GM18517 (cell line): ENCODE measurements around the gene SCAPER.
"Not testable (repeated sequence)": the region's sequence is repeated elsewhere in the genome, so short reads cannot be mapped to it uniquely, and the experiment has no call there.

ENCODE experiments used
- ATAC-seq: cut with Tn5 transposase; IDR thresholded peaks from one replicate; pipeline ENCODE4 v1.9.1; 2021; ENCODE audit warnings: mild to moderate bottlenecking, moderate library complexity; ENCODE audit not compliant: unreplicated experiment

The SCAPER gene

DNA sequence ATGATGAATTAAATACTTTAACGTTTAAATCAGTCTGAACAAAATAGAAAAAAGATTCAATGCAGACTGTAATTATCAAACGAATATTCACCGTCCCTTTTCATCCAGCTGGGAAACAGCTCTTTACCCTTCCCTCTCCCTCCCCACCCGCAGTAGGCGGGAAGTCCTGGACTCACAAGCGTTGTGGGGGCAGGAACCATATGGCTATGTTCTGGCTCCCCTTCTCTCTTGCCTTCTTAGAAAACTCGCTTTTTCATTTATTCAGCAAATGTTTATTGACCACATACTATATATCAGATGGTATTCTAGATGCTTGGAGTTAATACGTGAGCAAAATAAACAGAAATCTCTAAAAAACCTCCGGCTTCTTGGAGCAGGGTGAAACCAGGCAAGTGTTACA lies 715 bp upstream of the SCAPER start:
- ATAC-seq, result no peak

- ATAC-seq, result peak; percentile 17
Measured at GRCh38 chr15:76904461-76905012, 603 bp downstream of the SCAPER start.

- ATAC-seq, result no peak
Measured at GRCh38 chr15:76903251-76903681, 1.9 kb downstream of the SCAPER start.

- no peak for ATAC-seq
Measured at GRCh38 chr15:76901965-76902364, 3.2 kb downstream of the SCAPER start.

DNA sequence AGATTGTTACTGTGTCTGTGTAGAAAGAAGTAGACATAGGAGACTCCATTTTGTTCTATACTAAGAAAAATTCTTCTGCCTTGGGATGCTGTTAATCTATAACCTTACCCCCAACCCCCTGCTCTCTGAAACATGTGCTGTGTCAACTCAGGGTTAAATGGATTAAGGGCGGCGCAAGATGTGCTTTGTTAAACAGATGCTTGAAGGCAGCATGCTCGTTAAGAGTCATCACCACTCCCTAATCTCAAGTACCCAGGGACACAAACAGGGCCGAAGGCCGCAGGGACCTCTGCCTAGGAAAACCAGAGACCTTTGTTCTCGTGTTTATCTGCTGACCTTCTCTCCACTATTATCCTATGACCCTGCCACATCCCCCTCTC lies 5.2 kb downstream of the SCAPER start:
- ATAC-seq, result not testable (repeated sequence)

DNA sequence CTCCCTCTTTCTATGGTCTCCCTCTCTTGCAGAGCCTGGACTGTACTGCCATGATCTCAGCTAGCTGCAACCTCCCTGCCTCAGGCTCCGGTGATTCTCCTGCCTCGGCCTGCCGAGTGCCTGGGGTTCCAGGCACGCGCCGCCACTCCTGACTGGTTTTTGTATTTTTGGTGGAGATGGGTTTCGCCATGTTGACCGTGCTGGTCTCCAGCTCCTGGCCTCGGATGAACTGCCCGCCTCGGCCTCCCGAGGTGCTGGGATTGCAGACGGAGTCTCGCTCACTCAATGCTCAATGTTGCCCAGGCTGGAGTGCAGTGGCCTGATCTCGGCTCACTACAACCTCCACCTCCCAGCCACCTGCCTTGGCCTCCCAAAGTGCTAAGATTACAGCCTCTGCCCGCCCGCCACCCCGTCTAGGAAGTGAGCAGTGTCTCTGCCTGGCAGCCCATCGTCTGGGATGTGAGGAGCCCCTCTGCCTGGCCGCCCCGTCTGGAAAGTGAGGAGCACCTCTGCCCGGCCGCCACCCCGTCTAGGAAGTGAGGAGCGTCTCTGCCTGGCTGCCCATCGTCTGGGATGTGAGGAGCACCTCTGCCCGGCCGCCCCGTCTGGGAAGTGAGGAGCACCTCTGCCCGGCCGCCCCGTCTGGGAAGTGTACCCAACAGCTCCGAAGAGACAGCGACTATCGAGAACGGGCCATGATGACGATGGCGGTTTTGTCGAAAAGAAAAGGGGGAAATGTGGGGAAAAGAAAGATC lies 5.8 kb downstream of the SCAPER start:
- not testable (repeated sequence) for ATAC-seq

DNA sequence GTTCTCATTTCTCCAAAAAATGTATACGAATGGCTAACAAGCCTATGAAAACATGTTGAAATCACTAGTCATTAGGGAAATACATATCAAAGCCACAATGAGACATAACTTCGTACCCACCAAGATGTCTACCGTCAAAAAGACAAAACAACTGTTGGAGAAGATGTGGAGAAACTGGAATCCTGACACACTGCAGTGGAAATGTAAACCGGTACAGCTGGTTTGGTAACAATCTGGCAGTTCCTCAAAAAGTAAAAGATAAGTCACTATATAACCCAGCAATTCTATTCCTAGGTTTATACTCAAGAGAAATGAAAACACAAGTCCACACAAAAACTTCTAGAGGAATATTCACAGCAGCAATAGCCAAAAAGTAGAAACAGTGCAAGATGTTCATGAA lies 7.0 kb downstream of the SCAPER start:
- ATAC-seq, result no peak

DNA sequence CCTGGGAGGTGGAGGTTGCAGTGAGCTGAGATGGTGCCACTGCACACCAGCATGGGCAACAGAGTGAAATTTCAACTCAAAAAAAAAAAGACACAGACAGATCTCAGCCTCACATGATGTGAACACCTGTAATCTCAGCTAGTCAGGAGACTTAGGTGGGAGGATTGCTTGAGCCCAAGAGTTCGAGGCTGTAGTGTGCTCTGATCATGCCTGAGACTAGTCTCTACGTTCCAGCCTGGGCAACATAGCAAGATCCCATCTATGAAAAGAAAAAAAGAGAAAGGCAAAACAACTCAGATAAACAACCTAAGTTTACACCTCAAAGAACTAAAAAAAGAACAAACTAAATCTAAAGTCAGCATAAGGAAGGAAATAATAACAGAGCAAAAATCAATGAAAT lies 11.0 kb downstream of the SCAPER start:
- no peak for ATAC-seq

GRCh38 chr15:76892836-76893235 lies 12.3 kb downstream of the SCAPER start:
- ATAC-seq, result not testable (repeated sequence)

DNA sequence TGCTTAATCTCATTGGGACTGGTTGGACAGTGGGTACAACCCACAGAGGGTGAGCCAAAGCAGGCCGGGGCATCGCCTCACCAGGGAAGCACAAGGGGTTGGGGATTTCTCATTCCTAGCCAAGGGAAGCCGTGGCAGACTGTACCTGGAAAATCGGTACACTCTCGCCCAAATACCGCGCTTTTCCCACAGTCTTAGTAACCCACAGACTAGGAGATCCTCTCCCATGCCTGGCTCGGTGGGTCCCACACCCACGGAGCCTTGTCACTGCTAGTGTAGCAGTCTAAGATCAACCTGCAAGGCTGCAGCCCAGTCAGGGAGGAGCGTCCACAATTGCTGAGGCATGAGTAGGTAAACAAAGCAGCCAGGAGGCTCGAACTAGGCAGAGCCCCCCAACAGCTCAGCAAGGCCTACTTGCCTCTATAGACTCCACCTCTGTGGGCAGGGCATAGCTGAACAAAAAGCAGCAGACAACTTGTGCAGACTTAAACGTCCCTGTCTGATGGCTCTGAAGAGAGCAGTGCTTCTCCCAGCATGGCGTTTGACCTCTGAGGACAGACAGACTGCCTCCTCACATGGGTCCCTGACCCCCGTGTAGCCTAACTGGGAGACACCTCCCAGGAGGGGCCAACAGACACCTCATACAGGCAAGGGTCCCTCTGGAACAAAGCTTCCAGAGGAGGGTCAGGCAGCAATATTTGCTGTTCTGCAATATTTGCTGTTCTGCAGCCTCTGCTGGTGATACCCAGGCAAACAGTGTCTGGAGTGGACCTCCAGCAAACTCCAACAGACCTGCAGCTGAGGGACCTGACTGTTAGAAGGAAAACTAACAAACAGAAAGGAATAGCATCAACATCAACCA lies 17.6 kb downstream of the SCAPER start:
- ATAC-seq, result not testable (repeated sequence)

- no peak for ATAC-seq
Measured at GRCh38 chr15:76885212-76885611, 19.9 kb downstream of the SCAPER start.

GRCh38 chr15:76875911-76876310 lies 29.2 kb downstream of the SCAPER start:
- ATAC-seq, result no peak

DNA sequence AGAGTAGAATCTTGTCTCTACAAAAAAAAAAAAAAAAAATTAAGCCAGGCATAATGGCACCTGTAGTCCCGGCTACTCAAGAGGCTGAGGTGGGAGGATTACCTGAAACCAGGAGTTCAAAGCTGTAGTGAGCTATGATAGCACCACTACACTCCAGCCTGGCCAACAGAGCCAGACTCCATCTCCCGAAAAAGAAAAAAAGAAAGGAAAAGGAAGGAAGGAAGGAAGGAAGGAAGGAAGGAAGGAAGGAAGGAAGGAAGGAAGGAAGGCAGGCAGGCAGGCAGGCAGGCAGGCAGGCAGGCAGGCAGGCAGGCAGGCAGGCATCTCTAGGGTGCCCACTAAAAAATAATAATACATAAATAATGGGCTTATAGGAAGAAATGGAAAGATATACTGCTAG lies 32.1 kb downstream of the SCAPER start:
- not testable (repeated sequence) for ATAC-seq

DNA sequence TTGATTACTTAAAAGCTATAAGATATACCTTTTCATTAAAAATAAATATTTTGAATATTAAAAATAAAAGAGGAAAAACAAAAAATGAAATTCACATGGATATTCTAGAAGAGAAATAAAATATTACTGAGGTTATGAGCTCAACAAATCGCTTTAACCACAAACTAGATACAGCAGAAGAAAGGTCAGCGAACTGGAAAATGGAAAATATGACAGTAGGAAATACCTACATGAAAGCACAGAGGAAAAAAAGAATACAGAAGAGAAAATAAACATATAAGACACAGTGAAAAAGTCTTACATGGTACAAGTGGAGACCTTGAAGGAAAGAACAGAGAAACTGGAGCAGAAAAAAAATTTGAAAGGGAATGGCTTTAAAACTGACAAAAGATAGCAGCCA lies 33.2 kb downstream of the SCAPER start:
- ATAC-seq, result no peak

DNA sequence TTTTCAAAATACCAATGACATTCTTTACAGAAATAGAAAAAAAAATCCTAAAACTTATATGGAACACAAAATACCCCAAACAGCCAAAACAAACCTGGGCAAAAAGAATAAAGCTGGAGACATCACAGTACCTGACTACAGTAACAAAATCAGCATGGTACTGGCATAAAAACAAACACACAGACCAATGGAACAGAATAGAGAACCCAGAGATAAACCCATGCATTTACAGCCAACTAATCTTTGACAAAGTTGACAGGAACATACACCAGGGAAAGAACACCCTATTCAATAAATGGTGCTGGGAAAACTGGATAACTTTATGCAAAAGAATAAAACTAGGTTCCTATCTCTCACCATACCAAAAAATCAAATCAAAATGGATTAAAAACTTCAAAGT lies 36.4 kb downstream of the SCAPER start:
- ATAC-seq, result no peak

GRCh38 chr15:76866716-76867321 lies 38.3 kb downstream of the SCAPER start:
- no peak for ATAC-seq

GRCh38 chr15:76866008-76866407 lies 39.1 kb downstream of the SCAPER start:
- no peak for ATAC-seq

DNA sequence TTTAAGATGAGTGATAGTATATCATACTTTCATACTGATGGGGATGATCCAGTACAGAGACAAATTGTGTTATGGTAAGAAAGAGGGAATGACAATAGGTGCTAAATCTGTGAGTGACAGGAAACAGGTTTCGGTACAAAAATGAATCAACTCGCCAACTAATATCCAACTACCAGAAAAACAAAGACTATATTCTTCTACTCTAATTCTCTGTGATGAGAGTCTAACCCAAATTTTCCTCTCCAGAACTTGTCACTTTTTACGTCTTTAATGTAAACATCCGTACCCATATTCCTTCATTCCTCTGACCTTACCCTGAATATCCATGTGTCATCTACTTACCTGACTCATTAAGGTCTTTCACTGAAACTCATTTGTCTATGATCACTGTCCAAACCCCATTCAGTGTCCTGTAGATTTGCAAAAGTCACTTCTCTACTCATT lies 39.6 kb downstream of the SCAPER start:
- ATAC-seq, result no peak

DNA sequence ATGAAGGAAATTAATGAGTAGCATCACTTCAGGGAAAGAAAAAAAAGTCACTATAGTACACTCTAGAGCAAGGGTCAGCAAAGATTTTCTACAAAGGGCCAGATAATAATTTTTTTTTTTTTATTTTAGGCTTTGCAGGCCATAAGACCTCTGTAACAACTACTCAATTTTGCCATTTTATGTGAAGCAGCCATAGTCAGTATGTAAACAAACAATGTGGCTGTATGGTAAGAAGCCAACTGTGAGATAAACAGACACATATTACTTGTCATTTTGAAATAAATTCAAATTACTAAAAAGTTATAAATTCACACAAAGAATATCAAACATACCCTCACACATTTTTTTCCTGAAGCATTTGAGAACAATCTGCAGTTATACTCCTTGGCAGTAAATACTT lies 40.6 kb downstream of the SCAPER start:
- no peak for ATAC-seq

GRCh38 chr15:76863693-76864092 lies 41.4 kb downstream of the SCAPER start:
- no peak for ATAC-seq

DNA sequence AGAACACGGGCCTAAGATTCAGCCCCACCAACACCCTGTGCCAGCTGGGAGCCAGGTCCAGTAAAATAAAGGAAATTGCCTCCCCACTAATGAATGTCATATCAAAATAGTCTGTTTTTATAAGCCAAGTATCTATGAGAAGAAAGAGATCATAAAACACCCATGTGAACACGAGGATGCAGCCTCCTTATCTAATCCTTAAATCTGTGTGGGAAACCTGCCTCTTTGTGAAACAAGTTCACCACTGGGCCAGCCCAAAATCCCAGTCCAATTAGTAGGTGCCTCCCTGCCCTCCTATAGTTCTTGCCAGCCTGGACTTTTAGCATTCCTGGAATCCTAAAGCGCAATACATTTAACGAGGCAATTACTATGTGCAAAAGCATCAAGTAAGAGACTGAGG lies 42.0 kb downstream of the SCAPER start:
- ATAC-seq, result no peak
